T-helper 2 cell treated with Interferon-gamma antibody and Interleukin-4, amounts not matched to agents 5 μg/mL and 100 μg/mL, for 36 hours (primary cell): ENCODE data around the gene CUL2.
"Not testable (repeated sequence)": the region's sequence is repeated elsewhere in the genome, so short reads cannot be mapped to it uniquely, and the experiment has no call there.

Experiments used
- DNase-seq: peaks from one replicate; pipeline ENCODE4 v3.0.0; 2021; ENCODE audit warnings: low spot score
- H3K27ac Mint-ChIP-seq: one replicate; pipeline ENCODE4 v1.8.0; 2021; ENCODE audit warnings: mild to moderate bottlenecking, mixed read lengths
- H3K27me3 Mint-ChIP-seq: one replicate; pipeline ENCODE4 v1.8.0; 2021; ENCODE audit warnings: low read depth, mixed read lengths
- H3K36me3 Mint-ChIP-seq: one replicate; pipeline ENCODE4 v1.8.0; 2021; ENCODE audit warnings: low read depth, mixed read lengths
- H3K4me1 Mint-ChIP-seq: one replicate; pipeline ENCODE4 v1.8.0; 2021; ENCODE audit warnings: low read depth, mixed read lengths
- H3K4me3 Mint-ChIP-seq: one replicate; pipeline ENCODE4 v1.8.0; 2022; ENCODE audit warnings: mild to moderate bottlenecking, moderate library complexity, mixed read lengths
- H3K9me3 Mint-ChIP-seq: one replicate; pipeline ENCODE4 v1.8.0; 2021; ENCODE audit warnings: mixed read lengths

The CUL2 gene

GRCh38 chr10:34998940-34999339, 91.2 kb downstream of the CUL2 start:
- Mint-ChIP-seq H3K27me3 (no peaks in the 10 kb centered on the region), H3K4me3 (no peak overlapping the region), H3K36me3 (no peaks in the 10 kb centered on the region), H3K9me3 (no peaks in the 10 kb centered on the region), H3K27ac (no peak overlapping the region), H3K4me1 (peaks cover 12% of the 10 kb centered on the region)
- no peak for DNase-seq

GRCh38 chr10:34996843-34997242, 93.3 kb downstream of the CUL2 start:
- no peaks in the 10 kb centered on the region for H3K9me3 Mint-ChIP-seq
- no peaks in the 10 kb centered on the region for H3K27me3 Mint-ChIP-seq
- H3K27ac Mint-ChIP-seq: no peak overlapping the region
- peaks cover 11% of the 10 kb centered on the region for H3K4me1 Mint-ChIP-seq
- no peaks in the 10 kb centered on the region for H3K36me3 Mint-ChIP-seq
- no peak for DNase-seq
- H3K4me3 Mint-ChIP-seq: no peak overlapping the region

- H3K9me3 Mint-ChIP-seq: no peaks in the 10 kb centered on the region
- peaks cover 11% of the 10 kb centered on the region for H3K4me1 Mint-ChIP-seq
- no peak overlapping the region for H3K27ac Mint-ChIP-seq
- DNase-seq: no peak
- H3K36me3 Mint-ChIP-seq: no peaks in the 10 kb centered on the region
- H3K4me3 Mint-ChIP-seq: no peak overlapping the region
- no peaks in the 10 kb centered on the region for H3K27me3 Mint-ChIP-seq
Observed at GRCh38 chr10:34995925-34996324, 94.2 kb downstream of the CUL2 start.

GRCh38 chr10:34994565-34995142, 95.5 kb downstream of the CUL2 start:
- peak overlapping the region; percentile 5 for H3K27ac Mint-ChIP-seq
- no peaks in the 10 kb centered on the region for H3K27me3 Mint-ChIP-seq
- peaks cover 11% of the 10 kb centered on the region for H3K4me1 Mint-ChIP-seq
- no peaks in the 10 kb centered on the region for H3K36me3 Mint-ChIP-seq
- peak; percentile 59 for DNase-seq
- H3K4me3 Mint-ChIP-seq: no peak overlapping the region
- H3K9me3 Mint-ChIP-seq: no peaks in the 10 kb centered on the region

GRCh38 chr10:34993782-34994181, 96.4 kb downstream of the CUL2 start:
- H3K27ac Mint-ChIP-seq: no peak overlapping the region

GRCh38 chr10:34991117-34991516, 99.0 kb downstream of the CUL2 start:
- H3K9me3 Mint-ChIP-seq, DNase-seq, H3K27me3 Mint-ChIP-seq, H3K36me3 Mint-ChIP-seq, H3K27ac Mint-ChIP-seq, H3K4me3 Mint-ChIP-seq: not testable (repeated sequence)
- H3K4me1 Mint-ChIP-seq: peaks cover 11% of the 10 kb centered on the region

More at GRCh38 chr10:34993782-34994181, 96.4 kb downstream of the CUL2 start:
- no peak overlapping the region for H3K4me3 Mint-ChIP-seq
- H3K9me3 Mint-ChIP-seq: no peaks in the 10 kb centered on the region
- H3K36me3 Mint-ChIP-seq: no peaks in the 10 kb centered on the region
- H3K4me1 Mint-ChIP-seq: peaks cover 11% of the 10 kb centered on the region
- no peaks in the 10 kb centered on the region for H3K27me3 Mint-ChIP-seq
- DNase-seq: no peak

DNA sequence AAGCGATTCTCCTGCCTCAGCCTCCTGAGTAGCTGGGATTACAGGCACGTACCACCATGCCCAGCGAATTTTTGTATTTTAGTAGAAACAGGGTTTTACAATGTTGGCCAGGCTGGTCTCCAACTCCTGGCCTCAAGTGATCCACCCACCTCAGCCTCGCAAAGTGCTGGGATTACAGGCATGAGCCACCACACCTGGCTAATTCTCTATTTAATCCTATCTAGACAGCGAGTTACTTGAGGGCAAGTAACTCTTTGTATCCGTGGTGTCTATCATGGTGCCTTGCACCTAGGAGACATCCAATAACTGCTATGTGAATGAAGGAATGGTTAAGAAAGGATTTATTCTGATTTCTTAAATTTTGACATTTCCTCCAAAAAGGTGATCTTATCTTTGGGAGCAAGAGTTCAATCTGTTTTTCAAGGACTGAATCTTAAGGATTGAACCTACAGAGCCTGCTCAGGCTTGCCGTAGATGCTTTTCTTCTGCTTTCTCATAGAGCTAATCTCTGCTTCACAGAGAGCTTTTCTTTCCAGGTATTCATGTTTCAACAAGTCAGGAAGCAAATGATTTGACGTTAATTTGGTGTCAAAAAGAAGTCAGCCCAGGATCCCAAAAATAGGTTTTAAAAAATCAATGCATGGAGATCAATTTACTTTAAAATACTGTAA, 101.6 kb downstream of the CUL2 start:
- H3K4me3 Mint-ChIP-seq: no peak overlapping the region
- peaks cover 18% of the 10 kb centered on the region for H3K9me3 Mint-ChIP-seq
- no peak overlapping the region for H3K27ac Mint-ChIP-seq
- no peaks in the 10 kb centered on the region for H3K4me1 Mint-ChIP-seq
- H3K27me3 Mint-ChIP-seq: no peaks in the 10 kb centered on the region
- no peak for DNase-seq
- H3K36me3 Mint-ChIP-seq: no peaks in the 10 kb centered on the region

GRCh38 chr10:34985823-34986222, 104.3 kb downstream of the CUL2 start:
- Mint-ChIP-seq H3K9me3 (peaks cover 18% of the 10 kb centered on the region), H3K4me1 (no peaks in the 10 kb centered on the region), H3K4me3 (no peak overlapping the region), H3K27me3 (no peaks in the 10 kb centered on the region), H3K27ac (no peak overlapping the region), H3K36me3 (no peaks in the 10 kb centered on the region)
- no peak for DNase-seq

GRCh38 chr10:34985146-34985545, 105.0 kb downstream of the CUL2 start:
- Mint-ChIP-seq H3K9me3 (peaks cover 18% of the 10 kb centered on the region), H3K4me1 (no peaks in the 10 kb centered on the region), H3K27me3 (no peaks in the 10 kb centered on the region), H3K27ac (no peak overlapping the region), H3K36me3 (no peaks in the 10 kb centered on the region), H3K4me3 (no peak overlapping the region)
- DNase-seq: no peak

GRCh38 chr10:34981844-34982243, 108.3 kb downstream of the CUL2 start:
- no peak for DNase-seq
- no peak overlapping the region for H3K4me3 Mint-ChIP-seq
- no peaks in the 10 kb centered on the region for H3K36me3 Mint-ChIP-seq
- H3K9me3 Mint-ChIP-seq: peaks cover 18% of the 10 kb centered on the region
- no peak overlapping the region for H3K27ac Mint-ChIP-seq
- H3K27me3 Mint-ChIP-seq: peaks cover 4% of the 10 kb centered on the region
- H3K4me1 Mint-ChIP-seq: no peaks in the 10 kb centered on the region

DNA sequence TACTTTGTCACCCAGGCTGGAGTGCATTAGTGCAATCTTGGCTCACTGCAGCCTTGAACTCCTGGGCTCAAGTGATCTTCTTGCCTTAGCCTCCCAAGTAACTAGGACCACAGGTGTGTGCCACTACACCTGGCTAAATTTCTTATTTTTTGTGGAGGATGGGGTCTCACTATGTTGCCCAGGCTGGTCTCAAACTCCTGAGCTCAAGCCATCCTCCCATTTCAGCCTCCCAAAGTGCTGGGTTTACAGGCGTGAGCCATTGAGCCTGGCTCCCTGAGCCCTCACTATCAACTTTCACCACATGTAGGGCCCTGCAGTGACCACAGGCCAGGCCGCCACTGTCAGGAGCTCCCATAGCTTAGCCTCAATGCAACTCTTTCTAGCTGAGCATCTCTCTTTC, 110.2 kb downstream of the CUL2 start:
- H3K4me1 Mint-ChIP-seq: peaks cover 4% of the 10 kb centered on the region
- H3K27ac Mint-ChIP-seq: no peak overlapping the region
- no peak overlapping the region for H3K4me3 Mint-ChIP-seq
- no peak for DNase-seq
- peaks cover 4% of the 10 kb centered on the region for H3K27me3 Mint-ChIP-seq
- H3K36me3 Mint-ChIP-seq: no peaks in the 10 kb centered on the region
- H3K9me3 Mint-ChIP-seq: peaks cover 11% of the 10 kb centered on the region

GRCh38 chr10:34978080-34978479, 112.1 kb downstream of the CUL2 start:
- H3K9me3 Mint-ChIP-seq: peaks cover 3% of the 10 kb centered on the region
- H3K27me3 Mint-ChIP-seq: peaks cover 4% of the 10 kb centered on the region
- H3K36me3 Mint-ChIP-seq: no peaks in the 10 kb centered on the region
- H3K4me1 Mint-ChIP-seq: peaks cover 4% of the 10 kb centered on the region
- H3K27ac Mint-ChIP-seq: no peak overlapping the region
- DNase-seq: no peak
- no peak overlapping the region for H3K4me3 Mint-ChIP-seq

GRCh38 chr10:34976380-34976910, 113.7 kb downstream of the CUL2 start:
- not testable (repeated sequence) for H3K9me3 Mint-ChIP-seq, H3K27me3 Mint-ChIP-seq, H3K36me3 Mint-ChIP-seq, DNase-seq, H3K4me3 Mint-ChIP-seq, H3K4me1 Mint-ChIP-seq, H3K27ac Mint-ChIP-seq

GRCh38 chr10:34974364-34975065, 115.6 kb downstream of the CUL2 start:
- H3K4me1 Mint-ChIP-seq, H3K4me3 Mint-ChIP-seq, H3K9me3 Mint-ChIP-seq, DNase-seq, H3K27ac Mint-ChIP-seq, H3K36me3 Mint-ChIP-seq, H3K27me3 Mint-ChIP-seq: not testable (repeated sequence)
